HuH-7 (cell line): ENCODE measurements around the gene TMEM256.
A peak's percentile ranks its signal among the peaks of the same experiment; 100 is the strongest.

Experiments used
- DNase-seq: peaks from one replicate; pipeline ENCODE4 v3.0.0; 2011; ENCODE audit warnings: low spot score

Gene TMEM256

DNA sequence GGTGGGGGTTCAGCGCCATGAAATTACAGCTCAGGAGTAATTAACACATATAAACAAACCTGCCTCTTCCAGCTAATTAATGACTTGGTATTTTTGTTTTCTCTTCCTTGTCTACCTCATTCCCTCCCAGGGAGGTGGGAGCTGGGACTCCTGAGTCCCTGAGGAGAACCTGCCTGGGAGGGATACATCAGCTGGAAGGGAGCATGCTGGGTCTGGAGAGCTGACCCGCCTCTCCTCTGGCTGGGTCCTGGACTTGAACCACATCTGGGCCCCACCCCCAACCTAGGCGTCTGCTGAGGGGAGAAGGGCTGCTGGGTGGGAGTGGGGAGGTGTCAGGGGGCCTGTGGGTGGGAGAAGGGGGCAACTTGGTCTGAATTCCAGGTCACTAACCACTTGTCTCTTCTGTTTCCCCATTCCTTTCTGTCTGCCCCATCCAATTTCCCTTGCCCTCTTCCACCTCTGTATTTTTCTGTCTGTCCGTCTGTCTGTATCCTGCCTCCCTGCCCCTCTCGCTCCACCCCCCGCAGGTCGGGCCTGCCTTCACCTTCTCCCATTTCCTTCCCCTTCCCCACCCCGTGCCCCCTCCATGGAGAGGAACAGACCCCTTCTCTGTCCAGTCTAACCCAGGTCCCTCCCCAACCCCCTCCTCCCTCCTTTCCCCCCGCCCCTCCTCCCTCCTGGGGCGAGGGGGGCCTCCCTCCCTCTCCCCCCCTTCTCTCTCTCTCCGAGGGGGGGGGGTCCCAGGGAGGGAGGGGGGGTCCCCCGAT lies 3.8 kb upstream of the TMEM256 start, which contains the start of gene NLGN2:
NLGN2 (plus strand) TSS at position 361 of the 767 bp plus-strand sequence. CDS start 411 bp downstream, outside the sequence.
- no peak for DNase-seq

DNA sequence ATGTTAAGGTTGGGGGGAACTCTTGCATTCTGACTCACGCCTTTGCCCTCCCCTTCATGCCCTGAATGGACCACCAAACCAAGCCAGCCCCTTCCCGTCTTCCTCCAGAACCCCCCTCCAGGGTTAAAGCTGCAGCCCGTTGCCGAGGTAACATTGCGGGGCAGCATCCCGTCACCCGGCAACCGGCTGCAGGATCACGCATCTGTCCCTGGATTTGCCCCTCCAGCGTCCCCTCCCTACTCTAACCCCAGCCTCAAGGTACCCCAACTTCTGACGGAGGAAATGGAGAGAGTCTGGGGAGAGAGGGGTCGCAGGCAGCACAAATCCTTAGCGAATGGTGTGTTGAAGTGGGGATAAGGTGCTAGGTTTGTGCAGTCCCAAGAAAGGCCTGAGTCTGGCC lies 3.2 kb upstream of the TMEM256 start:
- DNase-seq: no peak

DNA sequence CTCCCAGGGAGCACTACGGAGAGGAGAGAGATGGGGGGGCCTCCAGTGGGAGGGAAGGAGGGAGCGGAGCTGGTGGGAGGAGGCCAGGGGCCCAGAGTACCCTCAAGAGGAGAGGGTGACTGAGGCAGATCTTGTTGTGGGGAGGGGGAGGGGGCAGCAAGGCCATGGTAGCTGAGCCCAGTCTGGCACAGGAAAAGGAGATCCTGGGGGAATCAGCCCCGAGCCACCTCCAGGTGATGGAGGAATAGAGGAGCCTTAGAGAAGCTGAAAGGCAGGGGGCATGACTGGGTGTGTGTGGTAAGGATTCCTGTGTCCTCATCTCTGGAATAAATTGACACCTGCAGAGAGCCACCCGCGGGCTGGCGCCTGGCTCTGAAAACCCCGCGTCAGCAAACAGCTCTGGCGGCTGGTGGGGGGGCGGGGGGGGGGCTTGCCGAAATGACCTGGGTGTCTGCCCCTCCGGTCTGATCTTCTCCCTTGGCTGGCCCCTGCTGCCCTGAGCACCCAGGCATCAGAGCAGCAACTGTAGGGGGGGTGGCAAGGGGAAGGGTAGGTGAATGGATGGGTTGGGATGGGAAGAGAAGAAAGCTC lies 2.4 kb upstream of the TMEM256 start:
- DNase-seq: no peak

DNA sequence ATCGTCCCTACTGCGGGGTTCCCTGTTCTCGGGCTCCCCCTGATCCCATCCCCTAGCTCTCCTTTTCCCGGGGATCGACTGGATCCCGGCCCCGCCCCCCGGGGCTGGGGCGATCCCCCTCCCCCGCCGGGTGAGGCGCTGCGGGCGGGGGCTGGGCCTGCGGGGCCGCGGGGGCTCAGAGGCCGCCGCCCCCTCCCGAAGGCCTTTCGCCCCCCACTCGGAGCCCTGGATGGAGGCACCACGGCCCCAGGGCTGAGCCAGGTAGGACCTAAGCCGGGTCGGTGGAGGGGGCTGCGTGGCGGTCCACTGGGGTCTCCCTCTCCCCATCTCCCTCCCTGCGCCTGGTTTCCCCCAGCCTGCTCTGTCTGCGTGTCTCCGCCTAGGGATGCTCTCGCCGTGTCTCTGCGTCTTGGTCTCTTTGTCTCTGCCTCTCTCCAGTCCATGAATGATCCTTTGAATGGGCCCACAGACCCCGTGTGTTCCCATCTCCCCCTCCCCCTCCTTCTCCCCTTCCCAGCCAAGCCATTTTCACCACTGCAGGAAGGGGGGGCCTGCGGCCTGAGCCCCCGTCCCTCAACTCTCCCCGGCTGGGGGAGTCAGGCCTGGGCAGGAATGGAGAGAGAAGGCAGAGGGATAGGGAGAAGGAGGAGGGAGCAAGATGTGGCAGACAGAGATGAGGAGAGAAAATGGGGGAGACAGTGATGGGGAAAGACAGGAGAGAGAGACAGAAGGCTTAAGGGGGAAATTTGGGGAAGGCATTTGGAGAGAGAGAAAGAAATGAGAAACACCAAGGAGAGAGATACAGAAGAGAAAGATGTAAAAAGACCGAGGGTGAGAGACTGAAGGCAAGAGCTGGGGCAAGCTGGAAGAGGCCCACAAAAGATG lies 1.7 kb upstream of the TMEM256 start:
- DNase-seq: no peak

DNA sequence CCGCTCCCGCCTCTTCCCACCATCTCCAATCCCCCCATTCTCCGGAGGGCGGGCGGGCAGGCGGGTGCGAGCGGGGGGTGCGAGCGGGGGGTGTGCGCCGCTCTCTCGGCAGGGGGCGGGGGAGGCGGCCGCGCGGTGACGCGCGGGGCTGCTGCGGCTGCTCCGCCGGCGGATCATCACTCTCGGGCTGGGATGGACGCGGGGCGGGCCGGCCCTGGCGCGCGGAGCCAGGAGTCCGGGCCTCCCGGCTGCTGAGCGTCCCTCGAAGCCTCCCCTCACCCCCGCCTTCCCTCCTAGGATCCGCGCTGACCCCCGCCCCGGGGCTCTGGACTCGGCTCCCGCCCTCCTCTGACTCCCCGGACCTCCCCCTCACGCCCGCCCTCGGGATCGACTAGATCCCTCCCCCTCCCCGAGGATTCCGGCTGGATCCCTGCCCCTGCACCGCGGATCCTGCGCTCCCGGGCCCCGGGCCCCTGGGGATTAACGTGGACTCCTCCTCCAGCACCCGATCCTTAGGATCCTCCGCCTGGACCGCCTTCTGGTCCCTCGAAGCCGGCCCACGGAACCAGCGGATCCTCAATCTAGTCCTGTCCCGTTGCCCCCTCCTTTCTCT lies 946 bp upstream of the TMEM256 start:
- no peak for DNase-seq

DNA sequence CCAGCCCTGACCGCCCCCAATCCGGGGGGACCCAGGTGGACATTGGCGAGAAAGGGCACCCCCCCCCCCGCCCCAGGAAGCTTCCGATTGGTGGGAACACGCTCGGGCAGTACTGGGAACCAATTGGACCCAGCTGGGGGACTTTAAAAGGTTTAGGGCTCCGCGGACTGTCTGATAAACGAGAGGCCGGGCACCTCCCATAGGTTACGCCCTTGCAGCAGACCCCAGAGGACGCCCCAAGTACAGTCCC lies 245 bp downstream of the TMEM256 start:
- no peak for DNase-seq

DNA sequence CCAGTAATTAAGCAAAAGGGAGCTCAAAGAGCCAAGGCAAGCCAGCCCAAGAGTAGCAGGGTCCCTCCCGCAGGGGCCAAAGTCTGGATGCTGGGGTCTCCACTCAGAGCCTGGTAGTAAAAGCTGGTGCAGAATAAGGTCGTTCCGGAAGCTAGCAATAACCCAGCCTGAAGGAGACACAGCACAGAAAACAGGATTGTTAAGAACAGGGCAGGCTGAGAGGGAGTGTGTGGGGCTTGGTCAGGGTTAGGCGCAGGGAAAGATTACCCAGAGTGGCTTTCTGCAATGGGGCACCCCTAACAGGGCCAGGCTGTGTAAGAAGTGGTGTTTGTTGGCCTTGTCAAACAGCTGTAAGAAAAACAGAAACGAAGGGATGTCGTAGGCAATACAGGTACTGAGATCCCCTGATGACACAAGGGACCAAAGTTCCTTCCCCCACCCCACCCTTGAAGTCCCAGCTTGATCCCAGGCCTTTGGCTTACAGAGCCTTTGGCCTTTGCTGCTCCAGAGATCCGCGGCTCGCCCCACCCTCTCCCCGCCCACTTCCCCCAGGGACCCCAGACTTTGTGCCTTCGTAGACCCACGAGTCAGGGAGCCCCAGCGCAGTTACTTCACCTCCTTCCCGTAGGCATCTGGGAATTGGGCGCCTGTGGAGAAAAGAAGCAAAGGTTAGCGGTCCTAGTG lies 712 bp downstream of the TMEM256 start:
- no peak for DNase-seq

DNA sequence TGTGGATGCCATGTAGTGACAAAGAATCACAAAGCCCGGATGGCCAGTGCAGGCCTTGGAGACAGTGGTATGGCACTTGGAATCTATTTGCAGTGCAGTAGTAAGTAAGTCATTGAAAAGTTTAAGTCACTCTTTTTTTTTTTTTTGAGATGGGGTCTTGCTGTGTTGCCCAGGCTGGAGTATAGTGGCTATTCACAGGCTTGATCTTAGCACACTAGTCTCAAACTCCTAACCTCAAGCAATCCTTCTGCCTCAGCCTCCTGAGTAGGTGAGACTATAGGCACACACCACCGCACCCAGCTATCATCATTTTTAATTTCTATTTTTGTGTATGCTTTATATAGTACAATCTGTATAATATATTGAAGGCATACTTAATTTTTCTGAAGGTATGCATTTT lies 5.3 kb downstream of the TMEM256 start:
- no peak for DNase-seq

DNA sequence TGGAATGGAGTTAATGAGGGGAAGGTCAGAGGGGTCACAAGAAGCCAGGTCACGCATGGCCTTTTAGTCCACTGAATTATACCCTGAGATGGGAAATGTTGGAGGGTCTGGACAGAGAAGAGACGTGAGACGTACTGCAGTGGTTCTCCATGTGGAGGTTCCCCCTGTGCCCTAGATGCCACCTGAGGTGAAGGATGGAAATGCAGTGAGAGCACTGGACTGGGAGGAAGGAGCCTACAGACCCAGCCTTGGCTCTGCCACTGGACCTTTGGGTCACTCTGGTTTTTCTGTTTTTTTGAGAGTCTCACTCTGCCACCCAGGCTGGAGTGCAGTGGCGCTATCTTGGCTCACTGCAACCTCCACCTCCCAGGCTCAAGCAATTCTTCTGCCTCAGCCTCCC lies 7.8 kb downstream of the TMEM256 start:
- no peak for DNase-seq

DNA sequence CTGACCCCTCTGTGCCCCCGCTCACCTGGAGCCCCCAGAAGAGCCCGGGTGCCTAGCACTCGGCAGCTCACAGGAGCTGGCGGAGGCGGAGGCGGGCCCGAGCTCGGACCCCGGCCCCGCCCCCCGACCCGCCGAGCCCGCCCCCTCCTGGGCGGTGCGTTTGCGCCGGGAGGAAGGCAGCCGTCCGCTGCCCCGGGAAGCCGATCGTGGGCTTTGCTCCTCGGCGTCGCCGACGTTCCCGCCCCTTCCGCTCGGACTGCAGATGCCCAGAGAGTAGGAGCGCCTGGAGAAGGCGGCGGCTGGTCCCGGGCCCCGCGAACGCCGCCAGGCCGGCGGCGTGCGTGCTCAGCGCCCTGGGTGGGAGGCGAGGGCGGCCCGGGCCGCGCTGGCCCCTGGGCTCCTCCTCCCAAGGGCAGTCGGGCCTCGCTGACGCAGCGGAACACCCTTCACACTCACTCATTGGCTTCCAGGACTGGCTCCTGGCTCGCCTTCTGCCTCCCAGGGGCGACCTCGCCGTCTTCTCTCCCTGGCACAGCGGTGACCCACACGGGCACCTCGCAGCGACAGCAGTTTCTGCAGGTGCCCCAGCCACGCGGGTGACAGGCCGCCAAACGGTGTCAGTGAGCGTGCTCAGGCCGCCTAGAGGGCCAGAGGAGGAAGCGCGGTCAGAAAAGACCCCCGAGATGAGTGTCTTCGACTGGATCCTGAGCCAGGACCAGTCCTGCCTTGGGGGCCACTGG lies 9.3 kb downstream of the TMEM256 start, which contains the start of gene PLSCR3:
PLSCR3 (minus strand) TSS at position 74 of the 740 bp plus-strand sequence. CDS start 415 bp downstream, outside the sequence.
- peak; percentile 86 for DNase-seq

DNA sequence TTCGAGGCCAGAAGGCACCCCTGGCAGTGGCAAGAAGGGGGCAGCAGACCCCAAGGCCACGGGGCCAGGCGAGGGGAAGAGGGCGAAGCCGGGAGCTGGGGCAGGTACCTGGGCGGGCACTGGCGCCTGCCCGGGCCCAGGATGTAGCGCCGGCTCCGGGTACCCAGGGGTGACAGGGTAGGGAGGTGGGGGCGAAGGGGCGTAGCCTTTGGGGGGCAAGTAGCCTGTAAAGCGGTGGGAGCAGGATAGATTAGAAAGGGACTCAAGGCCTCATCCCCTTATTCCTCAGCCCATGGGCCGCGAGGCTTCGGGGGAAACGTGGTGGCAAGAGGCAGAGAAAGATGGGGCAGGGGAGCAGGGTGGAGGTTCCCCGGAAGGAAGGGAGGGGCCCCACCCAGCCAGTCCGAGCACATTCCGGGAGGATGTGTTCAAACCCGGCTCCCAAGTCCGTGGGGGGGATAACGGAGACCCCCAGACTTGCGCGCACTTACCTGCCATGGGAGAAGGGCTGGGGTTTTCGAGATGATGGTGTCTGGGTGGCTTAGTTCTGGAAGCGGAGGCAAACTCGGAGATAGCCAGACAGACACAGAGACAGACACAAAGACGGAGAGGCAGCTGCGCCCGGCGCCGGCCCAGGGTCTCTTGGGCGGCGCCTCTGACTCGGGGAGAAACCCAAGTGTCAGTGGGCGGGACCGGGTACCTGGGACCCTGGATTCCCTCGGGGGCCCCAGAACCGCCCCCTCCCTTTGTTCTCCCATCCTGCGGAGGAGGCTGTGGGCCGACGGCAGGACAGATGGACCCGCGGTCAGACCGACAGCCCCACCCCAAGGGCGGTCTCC lies 10.1 kb downstream of the TMEM256 start:
- DNase-seq: peak; percentile 40

DNA sequence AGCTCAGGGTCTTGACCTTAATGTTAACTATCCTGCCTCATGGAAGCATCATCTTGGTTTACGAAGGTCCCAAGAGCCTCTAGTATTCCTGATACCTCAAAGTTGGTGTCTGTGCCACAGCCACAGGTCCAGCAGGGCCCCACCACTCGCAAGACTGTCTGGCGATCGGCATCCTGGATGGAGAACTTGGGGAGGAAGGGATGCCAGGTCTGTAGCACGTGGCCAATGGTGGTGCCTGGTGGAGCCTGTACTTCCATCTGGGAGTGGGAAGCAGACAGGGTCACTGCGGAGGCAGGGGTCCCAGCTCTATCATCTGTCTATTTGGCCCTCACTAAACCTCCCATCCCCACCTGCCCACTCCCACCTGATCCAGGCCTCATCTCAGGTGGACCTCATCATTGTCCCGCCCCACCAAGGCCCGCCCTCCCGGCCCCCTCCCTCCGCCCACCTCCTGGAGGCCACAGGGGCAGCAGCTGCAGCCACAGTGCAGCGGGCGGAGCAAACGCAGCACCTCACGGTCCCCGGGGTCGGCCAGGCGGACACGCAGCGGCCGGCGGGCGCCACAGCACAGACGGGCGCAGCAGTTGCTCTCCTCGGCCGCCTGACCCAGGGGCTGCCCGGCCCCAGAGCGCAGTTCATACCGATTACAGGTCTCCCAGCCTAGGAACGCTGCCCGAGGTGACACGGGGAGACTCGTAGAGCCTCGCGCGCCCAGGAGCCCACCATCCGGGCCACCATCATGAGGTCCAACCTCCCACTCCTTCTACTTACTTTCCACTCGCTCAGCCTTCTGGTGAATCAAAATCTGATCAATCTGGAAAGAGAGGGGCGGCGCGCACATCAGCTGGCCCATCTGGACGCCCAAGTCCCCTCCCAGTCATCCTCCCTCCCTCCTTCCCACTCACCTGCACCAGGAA lies 10.9 kb downstream of the TMEM256 start:
- DNase-seq: no peak

DNA sequence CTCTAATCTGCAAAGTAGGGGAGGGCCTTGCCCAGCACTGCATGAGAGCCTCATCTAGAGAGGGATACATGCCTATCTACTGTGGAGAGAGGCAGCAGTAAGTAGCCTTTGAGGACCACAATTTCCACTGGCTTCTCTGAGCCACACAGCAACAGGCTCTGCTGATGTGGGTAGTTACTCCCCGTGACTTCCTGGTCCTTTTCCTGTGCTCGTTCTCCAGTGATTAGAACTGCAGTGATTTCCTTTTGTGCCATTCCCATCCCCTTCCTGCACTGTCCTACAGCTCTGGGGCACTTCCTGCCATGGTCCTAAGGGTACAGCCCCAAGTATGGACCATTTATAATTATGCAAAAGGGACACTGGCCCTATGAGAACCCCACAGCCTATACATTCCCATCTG lies 12.6 kb downstream of the TMEM256 start:
- no peak for DNase-seq

DNA sequence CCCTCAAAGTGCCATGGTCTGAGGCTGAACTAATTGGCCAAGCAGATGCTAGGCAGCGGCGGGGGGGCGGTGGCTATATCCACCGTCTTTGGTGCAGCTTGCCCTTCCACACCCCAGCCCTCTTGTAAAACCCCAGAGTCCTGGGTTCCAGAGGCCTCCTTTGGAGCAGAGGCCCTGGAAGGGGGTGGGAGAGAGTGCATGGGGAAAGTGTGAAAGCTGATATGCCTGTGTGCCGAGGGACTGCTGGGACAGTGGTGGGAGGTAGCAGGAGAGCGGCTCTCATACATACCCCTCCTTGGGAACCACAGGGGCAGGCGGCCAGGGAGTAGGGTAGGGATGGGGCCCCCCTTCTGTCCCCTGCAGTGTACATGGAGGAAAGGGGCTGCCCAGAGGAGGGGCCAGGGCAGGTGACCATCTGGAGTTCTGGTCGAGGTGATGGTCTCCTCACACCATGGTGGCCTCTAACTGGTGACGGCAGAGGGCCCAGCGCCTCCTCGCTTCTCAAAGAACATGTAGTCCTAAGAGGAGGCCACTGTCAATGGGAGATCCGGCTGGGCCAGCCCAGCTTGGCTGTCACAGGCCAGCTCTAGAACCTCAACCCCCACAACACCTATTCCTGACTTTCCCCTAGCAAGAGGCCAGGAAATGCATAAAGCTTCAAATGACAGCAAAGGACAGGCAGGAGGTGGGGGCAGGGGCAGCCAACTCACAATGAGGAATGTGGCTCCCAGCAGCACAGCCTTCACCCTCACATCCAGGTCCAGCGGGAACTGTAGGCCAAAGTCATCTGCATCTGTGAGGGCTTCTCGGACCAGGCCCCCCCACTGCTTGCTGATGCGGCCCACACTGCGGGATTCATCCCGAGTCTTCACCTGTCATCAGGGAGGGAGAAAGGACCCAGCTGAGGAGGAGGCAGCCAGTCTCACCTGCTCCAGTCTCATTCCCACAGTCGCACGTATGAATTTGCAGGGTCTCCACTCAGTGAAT lies 13.7 kb downstream of the TMEM256 start:
- no peak for DNase-seq

DNA sequence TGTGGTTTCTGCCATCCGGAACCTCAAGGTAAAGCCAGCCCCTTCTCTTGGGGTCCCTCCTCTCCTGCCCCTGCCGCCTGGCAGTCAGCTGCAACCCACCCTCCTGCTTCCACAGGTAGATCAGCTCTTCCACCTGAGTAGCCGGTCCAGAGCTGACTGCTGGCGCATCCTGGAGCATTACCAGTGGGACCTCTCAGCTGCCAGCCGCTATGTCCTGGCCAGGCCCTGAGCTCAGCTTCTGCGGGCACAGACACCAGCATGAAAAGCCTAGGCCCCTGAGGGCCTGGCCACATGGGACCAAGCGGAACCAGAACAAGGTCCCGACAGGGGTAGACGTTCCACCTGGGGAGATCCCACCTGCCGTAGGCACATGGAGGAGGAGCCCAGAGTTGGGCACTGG lies 15.0 kb downstream of the TMEM256 start:
- no peak for DNase-seq

DNA sequence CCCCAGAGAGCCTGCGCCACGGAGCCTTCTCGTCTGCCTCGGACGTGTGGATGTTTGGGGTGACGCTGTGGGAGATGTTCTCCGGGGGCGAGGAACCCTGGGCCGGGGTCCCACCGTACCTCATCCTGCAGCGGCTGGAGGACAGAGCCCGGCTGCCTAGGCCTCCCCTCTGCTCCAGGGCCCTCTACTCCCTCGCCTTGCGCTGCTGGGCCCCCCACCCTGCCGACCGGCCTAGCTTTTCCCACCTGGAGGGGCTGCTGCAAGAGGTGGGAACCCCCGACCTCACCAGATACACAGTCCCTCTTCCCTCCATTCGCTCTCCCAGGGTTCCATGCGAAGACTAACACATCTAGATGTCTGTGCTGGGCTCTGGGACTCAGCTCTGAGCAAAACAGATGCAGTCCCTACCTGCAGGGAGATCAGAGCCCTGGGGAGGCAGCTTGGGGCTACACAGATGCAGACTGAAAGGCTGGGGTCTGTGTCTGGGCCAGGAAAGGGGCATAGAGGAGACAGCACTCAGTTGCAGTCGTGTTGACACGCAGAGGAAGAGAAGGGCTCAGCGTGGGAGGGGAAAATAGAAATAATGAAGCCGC lies 19.3 kb downstream of the TMEM256 start:
- no peak for DNase-seq

DNA sequence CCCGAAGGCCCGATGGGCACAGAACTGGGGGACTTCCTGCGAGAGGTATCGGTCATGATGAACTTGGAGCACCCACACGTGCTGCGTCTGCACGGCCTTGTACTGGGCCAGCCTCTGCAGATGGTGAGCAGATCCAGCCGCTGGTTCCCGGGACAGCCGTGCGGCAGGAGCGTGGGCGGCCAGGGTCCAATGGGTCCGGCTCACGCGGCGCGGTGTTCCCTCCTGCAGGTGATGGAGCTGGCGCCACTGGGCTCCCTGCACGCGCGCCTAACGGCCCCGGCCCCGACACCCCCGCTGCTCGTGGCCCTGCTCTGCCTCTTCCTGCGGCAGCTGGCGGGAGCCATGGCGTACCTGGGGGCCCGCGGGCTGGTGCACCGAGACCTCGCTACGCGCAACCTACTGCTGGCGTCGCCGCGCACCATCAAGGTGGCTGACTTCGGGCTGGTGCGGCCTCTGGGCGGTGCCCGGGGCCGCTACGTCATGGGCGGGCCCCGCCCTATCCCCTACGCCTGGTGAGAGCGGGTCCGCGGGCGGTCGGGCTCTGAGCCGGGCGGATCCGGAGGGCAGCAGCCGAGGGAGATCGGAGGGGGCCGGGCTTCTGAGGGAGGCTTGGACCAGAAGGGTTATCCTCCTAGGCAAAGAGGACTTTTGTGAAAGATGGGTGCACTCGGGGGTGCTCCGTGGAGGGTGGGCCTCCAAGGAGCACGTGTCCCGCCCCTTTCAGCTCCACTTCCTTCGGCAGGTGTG lies 20.0 kb downstream of the TMEM256 start:
- no peak for DNase-seq
